Prostate gland (tissue), 2 donors: ENCODE results near the gene MAP2K3. TPM values are rescaled to one million over a fixed set of nuclear protein-coding genes. Genes with fewer than 3 reads are reported as not detected.

Experiments
- DNase-seq: peaks from one replicate; pipeline ENCODE4 v3.0.0-alpha.2; 2019; ENCODE audit warnings: low spot score
- H3K27ac ChIP-seq, 2 donors: fragments of 200-600 bp; sonication (generic); 2 replicates each; pipeline ENCODE4 v1.5.1; 2017 to 2019
- H3K27me3 ChIP-seq: fragments of 200-600 bp; sonication (generic); replicated peaks from 2 replicates; pipeline ENCODE4 v1.5.1; 2019; ENCODE audit not compliant: insufficient read depth
- H3K36me3 ChIP-seq, 2 donors: fragments of 200-600 bp; sonication (generic); 1 replicate in 1 of 2; 2 replicates in 1 of 2; pipeline versions ENCODE4 v1.5.1 to v1.8.1; 2017 to 2019
- H3K4me1 ChIP-seq: fragments of 200-600 bp; sonication (generic); replicated peaks from 2 replicates; pipeline ENCODE4 v1.5.1; 2019
- H3K4me3 ChIP-seq, 2 donors: fragments of 200-600 bp; sonication (generic); 2 replicates each; pipeline ENCODE4 v1.5.1; 2017 to 2019
- H3K9me3 ChIP-seq: fragments of 200-600 bp; sonication (generic); 2 replicates; pipeline ENCODE4 v1.5.1; 2017
- CTCF ChIP-seq, 4 experiments: fragments of 200-600 bp in 2 of 4; fragments of 450-650 bp in 2 of 4; sonication (generic) in 2 of 4; IDR thresholded peaks; 1 replicate in 3 of 4; 2 replicates in 1 of 4; pipeline ENCODE4 v1.5.1; 2016 to 2019; ENCODE audit warnings: antibody characterized with exemption in 4 of 4, mild to moderate bottlenecking in 2 of 4, moderate library complexity in 2 of 4
- POLR2A ChIP-seq: fragments of 450-650 bp; IDR thresholded peaks from one replicate; pipeline ENCODE4 v1.6.1; 2016; ENCODE audit warnings: antibody characterized with exemption, mild to moderate bottlenecking
- POLR2AphosphoS5 ChIP-seq: sonication (generic); formaldehyde crosslinking; IDR thresholded peaks from one replicate; pipeline ENCODE4 v1.6.1; 2017; ENCODE audit warnings: antibody characterized with exemption
- WGBS: methylation state at CpG from one replicate; pipeline ENCODE4 v1.1.5; 2018; 5-methylcytosine and 5-hydroxymethylcytosine counted together
- intact Hi-C: fragments of 100-400 bp; cut with DNase I; formaldehyde crosslinking; loops from one replicate; pipeline ENCODE4 v1.14.2; 2022
- total RNA-seq, 2 donors: library from RNA; depleted of rRNA; stranded (reverse); fragments of >200 nt; gene quantifications; one replicate each; pipeline ENCODE4 v1.1.0, GENCODE V29; 2016

MAP2K3 gene
- total RNA-seq, 2 donors from 2014 or later, result 24.0 to 25.9 TPM

DNA sequence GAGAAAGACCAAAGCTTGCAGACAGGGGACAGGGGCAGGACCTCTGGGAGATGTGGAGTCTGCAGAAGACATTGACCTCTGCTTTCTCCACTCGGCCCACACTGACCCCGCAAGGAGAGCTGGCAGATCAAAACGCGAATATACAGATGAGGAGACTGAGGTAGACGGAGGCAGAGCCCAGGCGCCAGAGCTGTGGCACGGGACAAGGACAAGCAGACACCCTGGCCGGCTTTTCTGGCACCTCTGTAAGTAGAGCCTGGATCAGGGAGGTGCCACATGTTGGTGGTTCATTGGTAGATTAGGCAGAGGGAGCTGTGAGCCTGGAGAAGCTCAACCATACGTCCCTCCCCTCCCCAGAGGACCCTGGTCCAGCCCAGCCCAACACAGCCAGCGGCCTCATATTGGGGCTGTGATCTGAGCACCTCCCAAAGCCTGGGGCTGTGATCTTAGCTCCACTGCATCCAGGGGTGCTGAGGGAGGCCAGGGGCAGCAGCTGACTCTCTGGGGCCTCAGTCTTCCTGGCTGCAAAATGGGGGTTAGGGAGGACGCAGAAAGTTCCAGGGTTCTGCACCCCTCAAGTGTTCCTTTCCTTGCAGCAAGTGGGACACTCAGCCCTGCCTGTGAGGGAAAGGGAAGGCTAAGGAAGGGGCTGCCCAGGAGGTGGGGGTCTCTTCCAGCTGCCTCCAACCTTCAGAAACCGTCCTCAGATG, 35.3 kb upstream of the MAP2K3 start:
- DNase-seq, result no peak
- TF ChIP-seq CTCF (IDR thresholded peaks at IDR 0.05) (no peak), POLR2AphosphoS5 (no peak), POLR2A (no peak)
- Histone ChIP-seq H3K4me1 (peaks cover 9% of the 10 kb centered on the region), H3K4me3 (no peak overlapping the region), H3K27ac (no peak overlapping the region), H3K9me3 (no peaks in the 10 kb centered on the region), H3K36me3 (no peaks in the 10 kb centered on the region), H3K27me3 (no peaks in the 10 kb centered on the region)
- 89% methylated on average over 11 of the region's 12 CpGs for WGBS
- intact Hi-C loops, result loop anchor here (10.0 kb wide), 1 partner anchor 124 kb away; the partner anchor contains the start of gene DHRS7B

GRCh38 chr17:21249920-21250703, 34.4 kb upstream of the MAP2K3 start:
- TF ChIP-seq POLR2A (no peak), POLR2AphosphoS5 (no peak), CTCF (IDR thresholded peaks at IDR 0.05) (no peak)
- peaks cover 9% of the 10 kb centered on the region for H3K4me1 ChIP-seq
- DNase-seq, result no peak
- H3K9me3 ChIP-seq, result no peaks in the 10 kb centered on the region
- H3K27me3 ChIP-seq, result no peaks in the 10 kb centered on the region
- intact Hi-C loops, result loop anchor here (5.0 to 10.0 kb wide), 2 partner anchors 33 to 125 kb away; partner anchors contain the start of gene DHRS7B
- WGBS, result 49% methylated on average over 7 of the region's 7 CpGs
- no peaks in the 10 kb centered on the region for H3K36me3 ChIP-seq
- no peak overlapping the region for H3K27ac ChIP-seq
- no peak overlapping the region for H3K4me3 ChIP-seq

- 37% methylated on average over 4 of the region's 4 CpGs for WGBS
- intact Hi-C loops, result loop anchor here (5.0 kb wide), 1 partner anchor 34 kb away; no protein-coding TSS in a partner anchor
- Histone ChIP-seq H3K36me3 (no peaks in the 10 kb centered on the region), H3K27me3 (no peaks in the 10 kb centered on the region), H3K4me1 (peaks cover 9% of the 10 kb centered on the region), H3K4me3 (no peak overlapping the region), H3K27ac (no peak overlapping the region), H3K9me3 (no peaks in the 10 kb centered on the region)
- DNase-seq, result no peak
- TF ChIP-seq POLR2AphosphoS5, result no peak
- TF ChIP-seq CTCF (IDR thresholded peaks at IDR 0.05), result no peak
- TF ChIP-seq POLR2A, result no peak
These were observed 33.7 kb upstream of the MAP2K3 start for GRCh38 chr17:21250854-21251253.

- H3K27ac ChIP-seq, result no peak overlapping the region
These were observed 33.0 kb upstream of the MAP2K3 start for GRCh38 chr17:21251337-21252010.

More at GRCh38 chr17:21251337-21252010, 33.0 kb upstream of the MAP2K3 start:
- Histone ChIP-seq H3K4me1 (peaks cover 9% of the 10 kb centered on the region), H3K27me3 (no peaks in the 10 kb centered on the region), H3K36me3 (no peaks in the 10 kb centered on the region), H3K4me3 (no peak overlapping the region), H3K9me3 (no peaks in the 10 kb centered on the region)
- intact Hi-C loops, result loop anchor here (2.0 to 5.0 kb wide), 2 partner anchors 33 to 34 kb away; partner anchors contain the start of gene MAP2K3
- TF ChIP-seq POLR2A (no peak), POLR2AphosphoS5 (no peak), CTCF (IDR thresholded peaks at IDR 0.05) (no peak)
- DNase-seq, result no peak
- 75% methylated on average over 15 of the region's 15 CpGs for WGBS
